ENCODE data around the gene IL9.

IL9 gene

DNA sequence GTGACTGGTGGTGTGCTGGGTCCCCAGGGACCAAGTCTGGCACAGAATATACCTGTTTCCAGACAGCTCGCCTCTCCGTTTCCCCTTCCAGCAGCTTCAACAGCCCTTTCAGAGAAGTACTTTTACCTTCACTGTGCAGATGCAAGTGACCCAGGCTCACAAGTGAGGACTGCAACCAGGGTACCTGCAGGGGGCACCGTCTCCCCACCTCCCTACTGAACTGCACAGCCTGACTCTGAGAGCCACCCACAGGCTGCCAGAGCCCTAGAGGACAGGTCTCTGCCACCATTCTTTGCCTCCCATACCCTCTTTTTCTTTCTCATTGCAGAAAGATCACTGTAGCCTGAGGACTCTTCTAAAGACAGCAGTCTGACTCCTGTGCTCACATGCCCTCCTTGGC, 15.4 kb downstream of the IL9 start:
- no CpG with 5 or more reads among the region's 3 CpGs for WGBS (ENCODE audit: extremely low coverage, insufficient coverage, low lambda C conversion rate)
- peak; percentile 66 for DNase-seq
- no peaks in the 10 kb centered on the region for H3K27me3 ChIP-seq (ENCODE audit: insufficient read depth, low read length, poor library complexity)

DNA sequence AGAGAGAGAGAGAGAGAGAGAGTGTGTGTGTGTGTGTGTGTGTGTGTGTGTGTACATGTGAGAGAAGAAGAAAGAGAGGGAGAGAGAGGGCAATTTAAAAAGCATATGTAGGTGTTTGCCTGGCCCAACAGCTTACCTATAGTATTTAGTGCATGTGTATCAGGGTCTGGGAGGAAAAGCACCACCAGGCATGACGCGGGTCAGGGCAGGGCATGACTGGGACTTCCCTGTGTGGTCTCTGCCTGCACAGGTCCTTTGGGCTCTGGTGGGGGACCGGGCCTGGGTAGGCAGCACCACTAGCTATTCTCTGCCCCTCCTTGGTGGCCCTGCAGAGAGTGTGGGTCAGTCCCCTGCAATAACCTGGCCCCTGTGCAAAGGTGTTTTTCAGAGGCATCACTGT, 16.1 kb downstream of the IL9 start:
- H4K5ac ChIP-seq (ENCODE audit: low read length) = no peak overlapping the region
- H3K18ac ChIP-seq (ENCODE audit: low read length) = no peak overlapping the region
- H4K8ac ChIP-seq (ENCODE audit: low read depth, low read length) = no peak overlapping the region
- no peaks in the 10 kb centered on the region for H3K79me1 ChIP-seq (ENCODE audit: low read length)
- WGBS (ENCODE audit: extremely low coverage, insufficient coverage, low lambda C conversion rate) = no CpG with 5 or more reads among the region's 3 CpGs
- H3K27ac ChIP-seq (ENCODE audit: low read depth, low read length) = no peak overlapping the region
- no peak overlapping the region for H2BK15ac ChIP-seq (replicated peaks; ENCODE audit: low read depth)
- DNase-seq = no peak
- H3K4me1 ChIP-seq (ENCODE audit: control insufficient read depth, low read depth, low read length) = peaks cover 12% of the 10 kb centered on the region
- no peak overlapping the region for H2AK5ac ChIP-seq (ENCODE audit: low read length)
- no peak overlapping the region for H3K23ac ChIP-seq (ENCODE audit: low read length)
- no peaks in the 10 kb centered on the region for H3K36me3 ChIP-seq (ENCODE audit: control insufficient read depth, insufficient read depth, low read length)
- H2BK5ac ChIP-seq (ENCODE audit: low read length) = no peak overlapping the region
- no peak overlapping the region for H3K56ac ChIP-seq (ENCODE audit: low read length)
- H3K4me3 ChIP-seq (ENCODE audit: low read length) = no peak overlapping the region
- no peaks in the 10 kb centered on the region for H3K27me3 ChIP-seq (ENCODE audit: insufficient read depth, low read length, poor library complexity)
- H2BK120ac ChIP-seq (ENCODE audit: low read depth, low read length) = no peak overlapping the region
- no peak overlapping the region for H3K4ac ChIP-seq (ENCODE audit: low read depth, low read length)
- no peaks in the 10 kb centered on the region for H3K79me2 ChIP-seq (ENCODE audit: control insufficient read depth, insufficient read depth, low read length)
- no peak overlapping the region for H3K4me2 ChIP-seq (ENCODE audit: low read length)
- H3K9ac ChIP-seq (ENCODE audit: low read length) = no peak overlapping the region

More for the DNA sequence above, 15.4 kb downstream of the IL9 start:
- no peak overlapping the region for H2BK5ac ChIP-seq (ENCODE audit: low read length)
- H3K79me2 ChIP-seq (ENCODE audit: control insufficient read depth, insufficient read depth, low read length) = no peaks in the 10 kb centered on the region
- H3K4me2 ChIP-seq (ENCODE audit: low read length) = no peak overlapping the region
- H3K4ac ChIP-seq (ENCODE audit: low read depth, low read length) = no peak overlapping the region
- H3K56ac ChIP-seq (ENCODE audit: low read length) = no peak overlapping the region
- H3K4me1 ChIP-seq (ENCODE audit: control insufficient read depth, low read depth, low read length) = peaks cover 12% of the 10 kb centered on the region
- H3K9ac ChIP-seq (ENCODE audit: low read length) = no peak overlapping the region
- H4K5ac ChIP-seq (ENCODE audit: low read length) = no peak overlapping the region
- H3K36me3 ChIP-seq (ENCODE audit: control insufficient read depth, insufficient read depth, low read length) = no peaks in the 10 kb centered on the region
- H3K18ac ChIP-seq (ENCODE audit: low read length) = no peak overlapping the region
- no peaks in the 10 kb centered on the region for H3K79me1 ChIP-seq (ENCODE audit: low read length)
- H4K8ac ChIP-seq (ENCODE audit: low read depth, low read length) = no peak overlapping the region
- no peak overlapping the region for H3K27ac ChIP-seq (ENCODE audit: low read depth, low read length)
- no peak overlapping the region for H2AK5ac ChIP-seq (ENCODE audit: low read length)
- no peak overlapping the region for H2BK15ac ChIP-seq (replicated peaks; ENCODE audit: low read depth)
- H3K4me3 ChIP-seq (ENCODE audit: low read length) = no peak overlapping the region
- no peak overlapping the region for H2BK120ac ChIP-seq (ENCODE audit: low read depth, low read length)
- H3K23ac ChIP-seq (ENCODE audit: low read length) = no peak overlapping the region

DNA sequence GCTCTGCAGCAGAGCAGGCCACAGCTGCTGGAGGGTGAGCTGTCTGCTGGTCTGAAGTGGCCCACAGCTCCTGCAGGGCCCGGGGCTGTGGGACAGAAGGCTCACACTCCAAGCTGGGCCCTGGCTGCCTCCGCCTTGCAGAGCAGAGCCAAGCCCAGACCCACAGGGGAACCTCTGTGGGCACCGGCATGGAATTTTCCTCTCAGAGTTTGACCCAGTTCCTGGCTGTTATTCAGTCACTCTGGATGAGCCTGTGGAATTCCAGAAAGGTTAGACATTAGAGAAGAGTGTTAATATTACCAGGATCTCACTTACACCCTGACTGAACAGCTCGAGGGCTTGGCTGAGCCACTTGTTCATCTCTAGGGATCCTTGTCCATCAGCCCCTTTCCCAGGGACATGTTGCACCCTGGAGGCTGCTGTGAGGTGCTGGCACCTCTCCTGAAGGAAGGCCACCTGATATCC, 17.5 kb downstream of the IL9 start:
- Histone ChIP-seq H3K36me3 (ENCODE audit: control insufficient read depth, insufficient read depth, low read length) (no peaks in the 10 kb centered on the region), H3K79me1 (ENCODE audit: low read length) (no peaks in the 10 kb centered on the region), H3K27ac (ENCODE audit: low read depth, low read length) (no peak overlapping the region), H2BK5ac (ENCODE audit: low read length) (peak overlapping the region; percentile 35), H3K9ac (ENCODE audit: low read length) (no peak overlapping the region), H4K5ac (ENCODE audit: low read length) (no peak overlapping the region), H3K56ac (ENCODE audit: low read length) (peak overlapping the region; percentile 53), H2BK120ac (ENCODE audit: low read depth, low read length) (peak overlapping the region; percentile 15), H3K27me3 (ENCODE audit: insufficient read depth, low read length, poor library complexity) (no peaks in the 10 kb centered on the region), H3K4me1 (ENCODE audit: control insufficient read depth, low read depth, low read length) (peaks cover 12% of the 10 kb centered on the region), H4K8ac (ENCODE audit: low read depth, low read length) (no peak overlapping the region), H3K4me2 (ENCODE audit: low read length) (no peak overlapping the region), H3K4ac (ENCODE audit: low read depth, low read length) (no peak overlapping the region), H2AK5ac (ENCODE audit: low read length) (no peak overlapping the region), H2BK15ac (replicated peaks; ENCODE audit: low read depth) (no peak overlapping the region), H3K79me2 (ENCODE audit: control insufficient read depth, insufficient read depth, low read length) (no peaks in the 10 kb centered on the region), H3K4me3 (ENCODE audit: low read length) (no peak overlapping the region), H3K23ac (ENCODE audit: low read length) (no peak overlapping the region), H3K18ac (ENCODE audit: low read length) (peak overlapping the region; percentile 32)
- WGBS (ENCODE audit: extremely low coverage, insufficient coverage, low lambda C conversion rate) = no CpG with 5 or more reads among the region's 4 CpGs
- DNase-seq = no peak

DNA sequence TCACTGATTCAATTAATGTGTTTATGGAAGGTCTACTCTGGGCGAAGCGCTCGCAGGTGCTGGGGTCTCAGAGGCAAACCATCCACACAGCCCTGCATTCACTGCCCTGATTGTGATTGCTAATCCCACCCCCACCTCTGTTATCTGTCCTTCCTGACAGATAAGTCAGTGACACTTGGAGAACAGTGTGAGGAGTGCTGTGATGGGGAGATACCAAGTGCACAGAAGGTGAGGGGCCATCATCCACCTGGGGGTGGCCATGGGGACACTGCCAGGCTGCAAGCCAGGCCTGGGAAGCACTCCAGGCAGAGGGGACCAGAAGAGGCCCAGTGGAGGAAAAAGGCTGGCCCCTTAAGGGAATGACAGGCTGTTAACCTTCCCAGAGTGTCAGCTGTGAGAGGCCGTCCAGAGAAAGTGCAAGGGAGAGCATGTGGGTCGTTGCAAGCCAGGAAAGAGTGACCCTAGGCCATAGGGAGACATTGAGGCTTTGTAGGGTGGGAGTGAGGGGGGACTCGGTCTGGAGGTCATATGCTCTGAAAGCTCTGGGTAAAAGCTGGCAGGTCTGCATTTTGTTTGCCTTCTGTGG, 18.0 kb downstream of the IL9 start:
- Histone ChIP-seq H3K27me3 (ENCODE audit: insufficient read depth, low read length, poor library complexity) (no peaks in the 10 kb centered on the region), H3K36me3 (ENCODE audit: control insufficient read depth, insufficient read depth, low read length) (no peaks in the 10 kb centered on the region), H3K18ac (ENCODE audit: low read length) (peak overlapping the region; percentile 32), H3K56ac (ENCODE audit: low read length) (peak overlapping the region; percentile 53), H3K79me1 (ENCODE audit: low read length) (no peaks in the 10 kb centered on the region), H3K9ac (ENCODE audit: low read length) (no peak overlapping the region), H3K79me2 (ENCODE audit: control insufficient read depth, insufficient read depth, low read length) (no peaks in the 10 kb centered on the region), H2AK5ac (ENCODE audit: low read length) (no peak overlapping the region), H2BK5ac (ENCODE audit: low read length) (peak overlapping the region; percentile 35), H3K4me3 (ENCODE audit: low read length) (no peak overlapping the region), H4K5ac (ENCODE audit: low read length) (no peak overlapping the region), H3K4me2 (ENCODE audit: low read length) (no peak overlapping the region), H3K27ac (ENCODE audit: low read depth, low read length) (peak overlapping the region; percentile 28), H2BK120ac (ENCODE audit: low read depth, low read length) (peak overlapping the region; percentile 15), H4K8ac (ENCODE audit: low read depth, low read length) (no peak overlapping the region), H2BK15ac (replicated peaks; ENCODE audit: low read depth) (no peak overlapping the region), H3K4me1 (ENCODE audit: control insufficient read depth, low read depth, low read length) (peaks cover 12% of the 10 kb centered on the region), H3K4ac (ENCODE audit: low read depth, low read length) (no peak overlapping the region), H3K23ac (ENCODE audit: low read length) (no peak overlapping the region)
- WGBS (ENCODE audit: extremely low coverage, insufficient coverage, low lambda C conversion rate) = no CpG with 5 or more reads among the region's 6 CpGs
- DNase-seq = peak; percentile 88

DNA sequence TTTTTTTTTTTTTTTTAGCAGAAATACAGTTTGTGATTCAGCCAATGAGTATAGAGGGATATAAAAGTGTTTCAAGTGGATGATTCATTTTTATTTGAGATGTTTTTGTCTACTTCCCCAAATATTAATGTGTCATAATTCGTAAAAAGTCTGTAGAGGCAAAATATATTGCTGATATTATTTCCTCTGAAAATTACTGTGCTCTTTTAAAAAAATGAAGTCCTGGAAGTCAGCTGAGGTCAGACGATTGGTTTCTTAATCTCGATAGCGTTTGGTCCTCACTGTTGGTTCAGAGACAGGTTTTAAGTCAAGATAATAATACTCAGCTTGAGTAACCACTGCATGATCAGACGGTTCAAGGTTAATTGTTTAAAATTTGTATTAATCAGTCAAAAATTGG, 19.5 kb downstream of the IL9 start:
- no peak overlapping the region for H3K9ac ChIP-seq (ENCODE audit: low read length)
- no peak overlapping the region for H4K5ac ChIP-seq (ENCODE audit: low read length)
- no peak overlapping the region for H3K27ac ChIP-seq (ENCODE audit: low read depth, low read length)
- H4K8ac ChIP-seq (ENCODE audit: low read depth, low read length) = no peak overlapping the region
- H3K79me2 ChIP-seq (ENCODE audit: control insufficient read depth, insufficient read depth, low read length) = no peaks in the 10 kb centered on the region
- no peak overlapping the region for H3K4me2 ChIP-seq (ENCODE audit: low read length)
- peaks cover 12% of the 10 kb centered on the region for H3K4me1 ChIP-seq (ENCODE audit: control insufficient read depth, low read depth, low read length)
- H3K36me3 ChIP-seq (ENCODE audit: control insufficient read depth, insufficient read depth, low read length) = no peaks in the 10 kb centered on the region
- no CpG with 5 or more reads among the region's 5 CpGs for WGBS (ENCODE audit: extremely low coverage, insufficient coverage, low lambda C conversion rate)
- H3K79me1 ChIP-seq (ENCODE audit: low read length) = no peaks in the 10 kb centered on the region
- no peak overlapping the region for H3K56ac ChIP-seq (ENCODE audit: low read length)
- no peaks in the 10 kb centered on the region for H3K27me3 ChIP-seq (ENCODE audit: insufficient read depth, low read length, poor library complexity)
- H2BK120ac ChIP-seq (ENCODE audit: low read depth, low read length) = no peak overlapping the region
- H2AK5ac ChIP-seq (ENCODE audit: low read length) = no peak overlapping the region
- no peak overlapping the region for H2BK5ac ChIP-seq (ENCODE audit: low read length)
- no peak overlapping the region for H3K18ac ChIP-seq (ENCODE audit: low read length)
- no peak overlapping the region for H3K4me3 ChIP-seq (ENCODE audit: low read length)
- H2BK15ac ChIP-seq (replicated peaks; ENCODE audit: low read depth) = no peak overlapping the region
- H3K4ac ChIP-seq (ENCODE audit: low read depth, low read length) = no peak overlapping the region
- no peak for DNase-seq
- no peak overlapping the region for H3K23ac ChIP-seq (ENCODE audit: low read length)

DNA sequence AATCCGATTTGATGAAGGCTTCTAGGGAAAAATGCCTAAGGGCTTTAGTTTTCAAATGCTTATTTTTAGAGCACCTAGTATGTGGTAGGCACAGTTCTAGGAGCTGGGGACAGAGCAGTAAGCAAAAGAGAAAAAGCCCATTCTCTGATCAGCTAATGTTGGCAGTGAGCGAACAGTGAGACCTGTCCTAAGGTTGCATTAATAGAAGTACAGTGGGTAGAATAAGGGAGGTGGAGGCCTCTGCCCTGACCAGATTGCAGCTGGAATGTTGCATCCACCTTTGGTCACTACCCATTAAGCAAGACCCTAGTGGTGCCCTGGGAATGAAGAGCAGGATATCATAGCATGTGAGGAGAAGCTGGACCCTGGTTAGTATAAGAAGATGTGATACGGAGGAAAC, 20.1 kb downstream of the IL9 start:
- Histone ChIP-seq H3K4me2 (ENCODE audit: low read length) (no peak overlapping the region), H2AK5ac (ENCODE audit: low read length) (no peak overlapping the region), H2BK5ac (ENCODE audit: low read length) (no peak overlapping the region), H3K9ac (ENCODE audit: low read length) (no peak overlapping the region), H3K18ac (ENCODE audit: low read length) (no peak overlapping the region), H3K56ac (ENCODE audit: low read length) (no peak overlapping the region), H2BK15ac (replicated peaks; ENCODE audit: low read depth) (no peak overlapping the region), H2BK120ac (ENCODE audit: low read depth, low read length) (no peak overlapping the region), H3K4ac (ENCODE audit: low read depth, low read length) (no peak overlapping the region), H3K23ac (ENCODE audit: low read length) (no peak overlapping the region), H3K4me1 (ENCODE audit: control insufficient read depth, low read depth, low read length) (peaks cover 9% of the 10 kb centered on the region), H4K5ac (ENCODE audit: low read length) (no peak overlapping the region), H3K27ac (ENCODE audit: low read depth, low read length) (no peak overlapping the region), H4K8ac (ENCODE audit: low read depth, low read length) (no peak overlapping the region), H3K27me3 (ENCODE audit: insufficient read depth, low read length, poor library complexity) (no peaks in the 10 kb centered on the region), H3K4me3 (ENCODE audit: low read length) (no peak overlapping the region), H3K79me2 (ENCODE audit: control insufficient read depth, insufficient read depth, low read length) (no peaks in the 10 kb centered on the region), H3K79me1 (ENCODE audit: low read length) (no peaks in the 10 kb centered on the region), H3K36me3 (ENCODE audit: control insufficient read depth, insufficient read depth, low read length) (no peaks in the 10 kb centered on the region)
- DNase-seq = no peak
- WGBS (ENCODE audit: extremely low coverage, insufficient coverage, low lambda C conversion rate) = no CpG with 5 or more reads among the region's 3 CpGs
